ENCODE data around the gene EYA2.

GRCh38 chr20:47011984-47012383 lies 117.3 kb downstream of the EYA2 start:
- TF ChIP-seq, protein P1, sequence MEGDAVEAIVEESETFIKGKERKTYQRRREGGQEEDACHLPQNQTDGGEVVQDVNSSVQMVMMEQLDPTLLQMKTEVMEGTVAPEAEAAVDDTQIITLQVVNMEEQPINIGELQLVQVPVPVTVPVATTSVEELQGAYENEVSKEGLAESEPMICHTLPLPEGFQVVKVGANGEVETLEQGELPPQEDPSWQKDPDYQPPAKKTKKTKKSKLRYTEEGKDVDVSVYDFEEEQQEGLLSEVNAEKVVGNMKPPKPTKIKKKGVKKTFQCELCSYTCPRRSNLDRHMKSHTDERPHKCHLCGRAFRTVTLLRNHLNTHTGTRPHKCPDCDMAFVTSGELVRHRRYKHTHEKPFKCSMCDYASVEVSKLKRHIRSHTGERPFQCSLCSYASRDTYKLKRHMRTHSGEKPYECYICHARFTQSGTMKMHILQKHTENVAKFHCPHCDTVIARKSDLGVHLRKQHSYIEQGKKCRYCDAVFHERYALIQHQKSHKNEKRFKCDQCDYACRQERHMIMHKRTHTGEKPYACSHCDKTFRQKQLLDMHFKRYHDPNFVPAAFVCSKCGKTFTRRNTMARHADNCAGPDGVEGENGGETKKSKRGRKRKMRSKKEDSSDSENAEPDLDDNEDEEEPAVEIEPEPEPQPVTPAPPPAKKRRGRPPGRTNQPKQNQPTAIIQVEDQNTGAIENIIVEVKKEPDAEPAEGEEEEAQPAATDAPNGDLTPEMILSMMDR (IDR thresholded peaks at IDR 0.05): no peak
- no peak for TF ChIP-seq POLR2AphosphoS5 (IDR thresholded peaks at IDR 0.05)

Data from breast epithelium (tissue), 3 donors.